Natural killer cell (primary cell): ENCODE measurements around the gene NT5C1A. TPM values are rescaled to one million over a fixed set of nuclear protein-coding genes. Genes with fewer than 3 reads are reported as not detected.

Experiments
- ATAC-seq, 3 donors: fragments of 150-1000 bp in 2 of 3; fragments of 200-7000 bp in 1 of 3; cut with Tn5 transposase; 1 replicate in 1 of 3; 2 replicates in 2 of 3; pipeline ENCODE4 v1.10.0; 2021; ENCODE audit warnings: mild to moderate bottlenecking in 2 of 3, moderate library complexity in 2 of 3
- DNase-seq, 2 donors: peaks; one replicate each; pipeline versions ENCODE4 v3.0.0 to v3.0.0-alpha.2; 2013 to 2021; ENCODE audit warnings: mixed read lengths in 1 of 2
- H3K27ac ChIP-seq: one replicate; pipeline ENCODE4 v1.5.1; 2013; ENCODE audit warnings: mild to moderate bottlenecking, low read length
- H3K27me3 ChIP-seq: one replicate; pipeline ENCODE4 v1.6.1; 2013; ENCODE audit warnings: low read length; ENCODE audit not compliant: control insufficient read depth, insufficient read depth
- H3K36me3 ChIP-seq: one replicate; pipeline ENCODE4 v1.6.1; 2013; ENCODE audit warnings: low read length; ENCODE audit not compliant: control insufficient read depth, insufficient read depth
- H3K4me1 ChIP-seq: one replicate; pipeline ENCODE4 v1.6.1; 2013; ENCODE audit warnings: low read length; ENCODE audit not compliant: control insufficient read depth, insufficient read depth
- H3K4me3 ChIP-seq: one replicate; pipeline ENCODE4 v1.5.1; 2013; ENCODE audit warnings: low read length
- H3K9me3 ChIP-seq: one replicate; pipeline ENCODE4 v1.6.1; 2013; ENCODE audit warnings: low read length; ENCODE audit not compliant: control insufficient read depth, insufficient read depth
- H3K27ac Mint-ChIP-seq, 2 donors: one replicate each; pipeline ENCODE4 v1.8.0; 2022; ENCODE audit warnings: mild to moderate bottlenecking in 2 of 2, mixed read lengths in 2 of 2, moderate library complexity in 1 of 2
- H3K27me3 Mint-ChIP-seq, 2 donors: one replicate each; pipeline ENCODE4 v1.8.0; 2022; ENCODE audit warnings: low read depth in 2 of 2, mixed read lengths in 2 of 2
- H3K36me3 Mint-ChIP-seq: one replicate; pipeline ENCODE4 v1.8.0; 2022; ENCODE audit warnings: mixed read lengths
- H3K4me1 Mint-ChIP-seq, 2 donors: one replicate each; pipeline ENCODE4 v1.8.0; 2022; ENCODE audit warnings: mixed read lengths in 2 of 2
- H3K4me3 Mint-ChIP-seq: one replicate; pipeline ENCODE4 v1.8.0; 2022; ENCODE audit warnings: mild to moderate bottlenecking, moderate library complexity, mixed read lengths
- H3K9me3 Mint-ChIP-seq, 2 donors: one replicate each; pipeline ENCODE4 v1.8.0; 2022; ENCODE audit warnings: mixed read lengths in 2 of 2
- WGBS: methylation state at CpG from one replicate; pipeline ENCODE4 v1.1.7; 2013; ENCODE audit warnings: missing lambda C conversion rate; ENCODE audit not compliant: insufficient coverage; 5-methylcytosine and 5-hydroxymethylcytosine counted together
- intact Hi-C: fragments of 100-400 bp; cut with micrococcal nuclease; formaldehyde crosslinking; loops from one replicate; pipeline ENCODE4 v1.14.2; 2022
- total RNA-seq, 4 donors: library from RNA; stranded (reverse); fragments of 120-200 nt in 1 of 4; gene quantifications; one replicate each; pipeline versions ENCODE4 v1.2.3 to v1.2.4, GENCODE V29; 2013 to 2022
- TF ChIP-seq, protein P1 (sequence below): fragments of 200-600 bp; IDR thresholded peaks from one replicate; pipeline ENCODE4 v1.8.0; 2022; ENCODE audit warnings: antibody characterized with exemption

NT5C1A gene
- total RNA-seq, 3 donors from 2014 or later (not counting 1 experiment from before 2014, with no cell fraction given): not detected

GRCh38 chr1:39631361-39632322 is 40.3 kb downstream of the NT5C1A start:
- ATAC-seq (no peak), DNase-seq (no peak)
- H3K4me1 Mint-ChIP-seq: no peaks in the 10 kb centered on the region
- Histone ChIP-seq H3K27ac (no peak overlapping the region), H3K4me3 (no peak overlapping the region), H3K9me3 (no peaks in the 10 kb centered on the region), H3K36me3 (no peaks in the 10 kb centered on the region), H3K27me3 (no peaks in the 10 kb centered on the region), H3K4me1 (no peaks in the 10 kb centered on the region)
- no peaks in the 10 kb centered on the region for H3K36me3 Mint-ChIP-seq
- no peak overlapping the region for H3K27ac Mint-ChIP-seq
- WGBS: 86% methylated on average over 11 of the region's 16 CpGs
- intact Hi-C loops: no loop called here
- peaks cover 21 to 31% of the 10 kb centered on the region in 2 donors for H3K27me3 Mint-ChIP-seq
- TF ChIP-seq, protein P1, sequence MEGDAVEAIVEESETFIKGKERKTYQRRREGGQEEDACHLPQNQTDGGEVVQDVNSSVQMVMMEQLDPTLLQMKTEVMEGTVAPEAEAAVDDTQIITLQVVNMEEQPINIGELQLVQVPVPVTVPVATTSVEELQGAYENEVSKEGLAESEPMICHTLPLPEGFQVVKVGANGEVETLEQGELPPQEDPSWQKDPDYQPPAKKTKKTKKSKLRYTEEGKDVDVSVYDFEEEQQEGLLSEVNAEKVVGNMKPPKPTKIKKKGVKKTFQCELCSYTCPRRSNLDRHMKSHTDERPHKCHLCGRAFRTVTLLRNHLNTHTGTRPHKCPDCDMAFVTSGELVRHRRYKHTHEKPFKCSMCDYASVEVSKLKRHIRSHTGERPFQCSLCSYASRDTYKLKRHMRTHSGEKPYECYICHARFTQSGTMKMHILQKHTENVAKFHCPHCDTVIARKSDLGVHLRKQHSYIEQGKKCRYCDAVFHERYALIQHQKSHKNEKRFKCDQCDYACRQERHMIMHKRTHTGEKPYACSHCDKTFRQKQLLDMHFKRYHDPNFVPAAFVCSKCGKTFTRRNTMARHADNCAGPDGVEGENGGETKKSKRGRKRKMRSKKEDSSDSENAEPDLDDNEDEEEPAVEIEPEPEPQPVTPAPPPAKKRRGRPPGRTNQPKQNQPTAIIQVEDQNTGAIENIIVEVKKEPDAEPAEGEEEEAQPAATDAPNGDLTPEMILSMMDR: no peak
- no peak overlapping the region for H3K4me3 Mint-ChIP-seq
- no peaks in the 10 kb centered on the region for H3K9me3 Mint-ChIP-seq

- Mint-ChIP-seq H3K27ac (no peak overlapping the region), H3K4me3 (no peak overlapping the region), H3K9me3 (no peaks in the 10 kb centered on the region), H3K36me3 (no peaks in the 10 kb centered on the region), H3K4me1 (no peaks in the 10 kb centered on the region), H3K27me3 (peaks cover 8 to 13% of the 10 kb centered on the region in 2 donors)
- DNase-seq: no peak
- no peaks in the 10 kb centered on the region for H3K27me3 ChIP-seq
- H3K9me3 ChIP-seq: no peaks in the 10 kb centered on the region
- TF ChIP-seq, protein P1: no peak
- intact Hi-C loops: no loop called here
- no peaks in the 10 kb centered on the region for H3K4me1 ChIP-seq
- no peak for ATAC-seq
- WGBS: 92% methylated on average over 10 of the region's 11 CpGs
- H3K36me3 ChIP-seq: no peaks in the 10 kb centered on the region
- H3K27ac ChIP-seq: no peak overlapping the region
- H3K4me3 ChIP-seq: no peak overlapping the region
Measured at GRCh38 chr1:39628807-39629350, 43.0 kb downstream of the NT5C1A start.

GRCh38 chr1:39626646-39627045 is 45.3 kb downstream of the NT5C1A start:
- intact Hi-C loops: no loop called here
- no peaks in the 10 kb centered on the region for H3K27me3 ChIP-seq
- no peak overlapping the region for H3K4me3 ChIP-seq
- no peaks in the 10 kb centered on the region for H3K9me3 Mint-ChIP-seq
- no peaks in the 10 kb centered on the region for H3K36me3 Mint-ChIP-seq
- H3K4me1 Mint-ChIP-seq: no peaks in the 10 kb centered on the region
- no peak overlapping the region for H3K4me3 Mint-ChIP-seq
- peaks cover 8 to 17% of the 10 kb centered on the region in 2 donors for H3K27me3 Mint-ChIP-seq
- TF ChIP-seq, protein P1: no peak
- no peaks in the 10 kb centered on the region for H3K4me1 ChIP-seq
- ATAC-seq (no peak), DNase-seq (no peak)
- WGBS: 92% methylated on average over 16 of the region's 16 CpGs
- no peak overlapping the region for H3K27ac ChIP-seq
- H3K36me3 ChIP-seq: no peaks in the 10 kb centered on the region
- no peaks in the 10 kb centered on the region for H3K9me3 ChIP-seq
- no peak overlapping the region for H3K27ac Mint-ChIP-seq
